Cardiac ventricle fibroblast (primary cell): ENCODE measurements around the gene SNX18. TPM values are rescaled to one million over a fixed set of nuclear protein-coding genes. Genes with fewer than 3 reads are reported as not detected.

Source experiments
- total RNA-seq: library from RNA; depleted of rRNA; stranded (reverse); fragments of >200 nt; gene quantifications from 2 replicates; pipeline ENCODE4 v1.2.3, GENCODE V29; 2015

The SNX18 gene, protein sequence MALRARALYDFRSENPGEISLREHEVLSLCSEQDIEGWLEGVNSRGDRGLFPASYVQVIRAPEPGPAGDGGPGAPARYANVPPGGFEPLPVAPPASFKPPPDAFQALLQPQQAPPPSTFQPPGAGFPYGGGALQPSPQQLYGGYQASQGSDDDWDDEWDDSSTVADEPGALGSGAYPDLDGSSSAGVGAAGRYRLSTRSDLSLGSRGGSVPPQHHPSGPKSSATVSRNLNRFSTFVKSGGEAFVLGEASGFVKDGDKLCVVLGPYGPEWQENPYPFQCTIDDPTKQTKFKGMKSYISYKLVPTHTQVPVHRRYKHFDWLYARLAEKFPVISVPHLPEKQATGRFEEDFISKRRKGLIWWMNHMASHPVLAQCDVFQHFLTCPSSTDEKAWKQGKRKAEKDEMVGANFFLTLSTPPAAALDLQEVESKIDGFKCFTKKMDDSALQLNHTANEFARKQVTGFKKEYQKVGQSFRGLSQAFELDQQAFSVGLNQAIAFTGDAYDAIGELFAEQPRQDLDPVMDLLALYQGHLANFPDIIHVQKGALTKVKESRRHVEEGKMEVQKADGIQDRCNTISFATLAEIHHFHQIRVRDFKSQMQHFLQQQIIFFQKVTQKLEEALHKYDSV
- total RNA-seq: 69.2 and 70.3 TPM in 2 replicates

GRCh38 chr5:54517512-54518145 lies at the start of gene SNX18:
Gene SNX18 (plus strand): TSS chr5:54517759. CDS start chr5:54517953, 194 bp downstream.

Other genes starting within 250 kb of the SNX18 start
- gene ARL15, start 207.2 kb upstream of the SNX18 start, total RNA-seq: 7.4 and 7.7 TPM in 2 replicates
- not detected in 2 replicates for gene HSPB3, start 62.1 kb upstream of the SNX18 start, total RNA-seq